Measurements from ENCODE around the gene CHGA. TPM values are rescaled to one million over a fixed set of nuclear protein-coding genes. Genes with fewer than 3 reads are reported as not detected.

The CHGA gene
- total RNA-seq, 6 experiments from 2014 or later = not detected

GRCh38 chr14:92959761-92960680 is 37.1 kb downstream of the CHGA start:
- H3K36me3 Mint-ChIP-seq (ENCODE audit: low read depth) = no peaks in the 10 kb centered on the region
- peaks cover 12% of the 10 kb centered on the region for H3K4me1 Mint-ChIP-seq (ENCODE audit: low read depth)
- TF ChIP-seq, protein P1, sequence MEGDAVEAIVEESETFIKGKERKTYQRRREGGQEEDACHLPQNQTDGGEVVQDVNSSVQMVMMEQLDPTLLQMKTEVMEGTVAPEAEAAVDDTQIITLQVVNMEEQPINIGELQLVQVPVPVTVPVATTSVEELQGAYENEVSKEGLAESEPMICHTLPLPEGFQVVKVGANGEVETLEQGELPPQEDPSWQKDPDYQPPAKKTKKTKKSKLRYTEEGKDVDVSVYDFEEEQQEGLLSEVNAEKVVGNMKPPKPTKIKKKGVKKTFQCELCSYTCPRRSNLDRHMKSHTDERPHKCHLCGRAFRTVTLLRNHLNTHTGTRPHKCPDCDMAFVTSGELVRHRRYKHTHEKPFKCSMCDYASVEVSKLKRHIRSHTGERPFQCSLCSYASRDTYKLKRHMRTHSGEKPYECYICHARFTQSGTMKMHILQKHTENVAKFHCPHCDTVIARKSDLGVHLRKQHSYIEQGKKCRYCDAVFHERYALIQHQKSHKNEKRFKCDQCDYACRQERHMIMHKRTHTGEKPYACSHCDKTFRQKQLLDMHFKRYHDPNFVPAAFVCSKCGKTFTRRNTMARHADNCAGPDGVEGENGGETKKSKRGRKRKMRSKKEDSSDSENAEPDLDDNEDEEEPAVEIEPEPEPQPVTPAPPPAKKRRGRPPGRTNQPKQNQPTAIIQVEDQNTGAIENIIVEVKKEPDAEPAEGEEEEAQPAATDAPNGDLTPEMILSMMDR (IDR thresholded peaks at IDR 0.05) = no peak
- no peak overlapping the region for H3K27ac Mint-ChIP-seq
- H3K27me3 Mint-ChIP-seq (ENCODE audit: insufficient read depth) = no peaks in the 10 kb centered on the region; the same call in 1 of the 2 replicates
- no peak overlapping the region for H3K4me3 Mint-ChIP-seq
- DNase-seq = no peak
- H3K9me3 Mint-ChIP-seq = no peaks in the 10 kb centered on the region

GRCh38 chr14:92960706-92961566 is 38.0 kb downstream of the CHGA start:
- DNase-seq = peak; percentile 44
- Mint-ChIP-seq H3K36me3 (ENCODE audit: low read depth) (no peaks in the 10 kb centered on the region), H3K4me1 (ENCODE audit: low read depth) (peaks cover 12% of the 10 kb centered on the region), H3K9me3 (no peaks in the 10 kb centered on the region), H3K27ac (peak overlapping the region; percentile 62; the same call in 1 of the 2 replicates), H3K27me3 (ENCODE audit: insufficient read depth) (no peaks in the 10 kb centered on the region; the same call in 1 of the 2 replicates), H3K4me3 (no peak overlapping the region)
- TF ChIP-seq, protein P1 (IDR thresholded peaks at IDR 0.05) = no peak

GRCh38 chr14:92961567-92961855 is 38.6 kb downstream of the CHGA start:
- Mint-ChIP-seq H3K4me3 (no peak overlapping the region), H3K27me3 (ENCODE audit: insufficient read depth) (no peaks in the 10 kb centered on the region; the same call in 1 of the 2 replicates), H3K9me3 (no peaks in the 10 kb centered on the region), H3K27ac (peak overlapping the region; percentile 62), H3K36me3 (ENCODE audit: low read depth) (no peaks in the 10 kb centered on the region), H3K4me1 (ENCODE audit: low read depth) (peaks cover 12% of the 10 kb centered on the region)
- TF ChIP-seq, protein P1 (IDR thresholded peaks at IDR 0.05) = no peak
- DNase-seq = no peak

DNA sequence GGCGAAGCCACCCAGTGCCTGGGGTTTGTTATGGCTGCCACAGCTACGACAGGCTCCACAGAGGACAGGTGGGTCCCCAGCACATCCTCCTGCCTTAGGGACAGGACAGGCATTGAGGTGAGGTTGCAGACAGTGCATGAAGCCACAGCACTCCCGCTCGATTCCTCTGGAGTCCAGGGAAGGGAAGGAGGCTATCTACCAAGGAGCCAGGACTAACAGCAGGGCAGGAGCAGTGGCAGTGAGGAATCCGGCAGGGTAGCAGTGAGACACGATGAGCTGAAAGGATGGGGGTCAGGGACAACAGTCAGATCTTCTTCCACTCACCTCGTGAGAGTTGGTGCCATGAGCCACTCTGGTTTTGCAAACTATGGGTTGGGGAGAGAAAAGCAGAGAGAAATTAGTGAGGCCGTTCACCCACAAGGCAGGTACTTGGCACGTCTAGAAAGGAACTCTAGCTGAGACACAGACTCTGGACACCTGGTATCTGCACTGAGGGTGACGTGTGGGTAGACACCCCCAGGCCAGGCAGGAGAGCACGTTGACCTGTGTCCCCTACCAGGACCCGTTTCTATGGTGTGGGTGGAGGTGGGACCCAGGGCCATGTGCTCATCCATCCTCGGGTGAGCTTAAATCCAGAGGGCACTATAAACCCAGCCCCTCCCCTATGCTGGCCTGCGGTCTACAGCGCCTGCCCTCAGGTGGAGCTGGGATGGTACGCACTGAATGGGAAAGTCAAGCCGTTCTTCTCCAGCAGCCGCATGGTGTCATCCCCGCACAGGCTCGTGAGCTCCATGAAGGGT is 39.3 kb downstream of the CHGA start:
- TF ChIP-seq, protein P1 (IDR thresholded peaks at IDR 0.05) = no peak
- H3K36me3 Mint-ChIP-seq (ENCODE audit: low read depth) = no peaks in the 10 kb centered on the region
- H3K27me3 Mint-ChIP-seq (ENCODE audit: insufficient read depth) = no peaks in the 10 kb centered on the region; the same call in 1 of the 2 replicates
- no peak for DNase-seq
- H3K9me3 Mint-ChIP-seq = no peaks in the 10 kb centered on the region
- no peak overlapping the region; the same call in 1 of the 2 replicates for H3K27ac Mint-ChIP-seq
- H3K4me1 Mint-ChIP-seq (ENCODE audit: low read depth) = peaks cover 12% of the 10 kb centered on the region
- no peak overlapping the region for H3K4me3 Mint-ChIP-seq

- peaks cover 12% of the 10 kb centered on the region for H3K4me1 Mint-ChIP-seq (ENCODE audit: low read depth)
- no peaks in the 10 kb centered on the region for H3K36me3 Mint-ChIP-seq (ENCODE audit: low read depth)
- no peak overlapping the region for H3K4me3 Mint-ChIP-seq
- TF ChIP-seq, protein P1 (IDR thresholded peaks at IDR 0.05) = no peak
- no peaks in the 10 kb centered on the region for H3K9me3 Mint-ChIP-seq
- H3K27me3 Mint-ChIP-seq (ENCODE audit: insufficient read depth) = no peaks in the 10 kb centered on the region
- no peak for DNase-seq
- H3K27ac Mint-ChIP-seq = no peak overlapping the region
These were observed 39.8 kb downstream of the CHGA start for GRCh38 chr14:92962831-92963095.
